NCI-H1436 treated with DMSO at 0.1 percent for 48 hours (cell line): ENCODE data around the gene CAP1.
"Not testable (repeated sequence)": the region's sequence is repeated elsewhere in the genome, so short reads cannot be mapped to it uniquely, and the experiment has no call there.

Experiments
- DNase-seq: peaks from one replicate; lab custom pipeline; 2025; lab: John Stamatoyannopoulos, UW

Gene CAP1

DNA sequence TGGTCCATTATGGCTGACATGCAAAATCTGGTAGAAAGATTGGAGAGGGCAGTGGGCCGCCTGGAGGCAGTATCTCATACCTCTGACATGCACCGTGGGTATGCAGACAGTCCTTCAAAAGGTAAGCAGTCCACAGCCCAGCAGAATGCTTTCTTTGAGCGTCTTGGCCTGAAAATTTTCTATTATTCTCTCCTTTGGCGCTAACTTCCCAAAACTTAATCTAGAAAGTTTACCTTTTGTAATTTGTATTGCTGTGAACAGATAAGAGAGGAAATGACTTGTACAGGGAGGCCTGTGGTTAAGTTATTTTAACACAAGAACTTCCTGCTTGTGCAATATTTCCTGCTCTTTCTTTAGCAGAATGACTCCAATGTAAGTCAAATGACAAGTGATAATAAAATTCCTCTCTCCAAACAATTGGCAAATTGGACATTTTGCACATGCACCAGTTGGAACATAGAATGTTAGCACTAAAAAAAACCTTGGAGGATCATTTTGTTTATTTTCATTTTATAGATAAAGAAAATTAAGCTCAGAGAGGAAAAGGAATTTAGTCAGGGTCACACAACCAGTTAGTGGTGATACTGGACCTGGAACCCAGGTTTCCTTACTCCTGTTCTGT is 18.9 kb downstream of the CAP1 start:
- no peak for DNase-seq

DNA sequence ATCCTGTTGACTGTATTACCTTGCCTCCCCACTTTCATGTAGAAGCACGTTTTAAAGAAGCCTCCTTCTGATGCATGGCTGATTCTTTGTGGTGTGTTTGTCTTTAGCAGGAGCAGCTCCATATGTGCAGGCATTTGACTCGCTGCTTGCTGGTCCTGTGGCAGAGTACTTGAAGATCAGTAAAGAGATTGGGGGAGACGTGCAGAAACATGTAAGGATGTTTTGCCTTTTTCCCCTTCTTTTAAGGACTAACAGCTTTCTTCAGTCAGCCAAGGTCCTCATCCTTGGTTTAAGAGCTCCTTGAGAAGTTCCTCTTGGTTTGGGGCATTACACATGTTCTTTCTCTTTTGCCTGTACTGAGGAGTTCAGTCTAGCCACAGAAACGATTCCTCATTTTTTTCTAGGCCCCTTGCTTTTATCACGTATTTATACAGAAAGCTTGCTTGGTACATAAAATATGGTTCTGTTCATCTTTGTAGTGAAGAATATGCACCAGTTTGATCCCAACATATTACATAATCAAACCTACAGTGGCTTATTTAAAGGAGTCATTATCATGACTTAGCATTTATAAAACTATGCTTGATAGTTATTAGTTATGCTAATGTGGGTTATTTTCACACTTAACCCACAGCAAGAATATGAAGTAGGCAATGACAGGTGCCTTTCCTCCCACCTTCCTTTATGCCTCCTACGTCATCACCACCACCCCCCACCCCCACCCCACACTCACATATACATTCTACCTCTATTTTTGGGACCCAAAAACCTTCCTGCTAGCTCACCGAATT is 19.6 kb downstream of the CAP1 start:
- no peak for DNase-seq

DNA sequence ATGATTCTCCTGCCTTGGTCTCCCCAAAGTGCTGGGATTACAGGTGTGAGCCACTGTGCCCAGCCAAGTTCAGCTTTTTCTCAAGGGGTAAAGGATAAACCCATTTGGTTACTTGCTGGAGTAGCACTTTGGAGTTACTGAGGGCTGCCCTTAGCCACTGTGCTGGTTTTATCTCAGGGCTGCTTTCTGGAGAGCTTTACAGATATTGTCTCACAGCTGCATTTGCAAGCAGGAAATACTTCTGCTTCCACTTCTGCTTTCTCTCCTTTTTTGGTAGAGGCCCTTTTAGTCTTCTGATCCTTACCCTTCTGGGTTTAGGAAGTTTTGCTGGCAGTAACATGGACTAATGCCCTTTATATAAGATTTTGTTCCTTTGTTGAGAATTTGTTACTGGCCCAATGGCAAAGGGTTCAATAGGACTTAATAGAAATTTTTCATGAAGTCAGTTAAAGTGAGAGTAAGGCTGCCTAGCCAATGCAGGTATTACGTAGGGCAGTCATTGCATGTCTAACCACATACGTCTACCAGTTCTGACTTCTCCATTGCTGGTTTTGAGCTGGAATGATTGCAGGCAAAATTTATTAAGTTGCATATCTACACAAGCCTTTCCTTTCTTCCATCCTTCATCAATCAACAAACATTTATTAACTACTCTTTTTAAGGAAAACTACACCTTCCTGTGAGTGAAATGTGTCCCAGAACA is 24.4 kb downstream of the CAP1 start:
- DNase-seq = no peak

DNA sequence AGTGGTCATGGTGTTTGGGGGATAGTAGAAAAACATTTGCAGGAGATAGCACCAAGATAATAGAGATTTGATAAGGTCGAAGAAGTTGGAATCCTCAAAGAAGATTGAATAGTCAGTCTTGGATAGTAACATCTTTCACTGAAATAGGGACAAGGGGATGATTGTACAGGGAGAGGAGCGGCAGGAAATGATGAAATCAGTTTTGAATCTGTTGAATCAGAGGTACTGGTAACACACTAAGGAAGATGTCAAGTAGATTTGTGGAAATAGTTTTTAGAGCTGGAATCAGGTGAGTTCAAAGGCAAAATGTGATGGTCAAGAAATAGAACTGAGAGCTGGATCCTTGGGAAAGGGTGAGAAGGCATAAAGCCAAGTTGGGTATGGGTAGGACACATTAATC is 26.5 kb downstream of the CAP1 start:
- DNase-seq = no peak

DNA sequence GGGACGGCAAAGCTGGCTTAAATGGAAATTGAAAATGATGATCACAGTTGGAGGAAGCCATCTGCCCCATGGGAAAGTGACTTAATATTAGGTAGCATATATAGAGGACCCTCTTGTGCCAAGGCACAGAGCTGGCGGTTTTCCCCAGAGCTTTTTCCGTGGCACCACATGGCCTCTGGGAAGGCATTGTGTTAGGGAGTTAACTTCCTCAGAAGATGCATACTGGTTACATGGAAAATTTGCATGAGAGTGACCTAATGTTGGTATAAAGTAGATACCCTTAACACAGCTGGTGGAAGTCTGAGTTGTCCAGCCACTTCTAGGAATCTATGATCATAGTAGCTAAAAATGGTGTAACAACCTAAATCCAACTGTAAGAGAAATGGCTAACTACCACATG is 27.3 kb downstream of the CAP1 start:
- DNase-seq = no peak

DNA sequence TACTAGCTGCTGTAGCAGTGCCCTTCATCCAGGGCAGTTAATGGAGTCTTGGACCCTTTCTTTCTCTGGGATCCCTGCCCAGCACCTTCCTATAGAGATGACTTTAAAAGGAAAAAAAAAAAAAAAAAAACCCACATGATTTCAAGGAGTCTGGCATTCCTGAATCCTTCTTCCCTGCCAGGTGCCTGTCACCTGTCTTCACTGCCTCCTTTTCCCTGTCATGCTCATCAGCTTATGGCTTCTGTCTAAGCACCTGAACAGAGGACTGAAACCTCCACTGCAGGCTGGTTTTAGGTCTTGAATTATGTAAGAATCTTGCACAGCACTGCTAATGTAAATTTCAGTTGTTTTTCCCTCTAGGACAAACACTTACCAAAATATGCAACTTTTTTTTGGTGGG is 31.6 kb downstream of the CAP1 start:
- no peak for DNase-seq

DNA sequence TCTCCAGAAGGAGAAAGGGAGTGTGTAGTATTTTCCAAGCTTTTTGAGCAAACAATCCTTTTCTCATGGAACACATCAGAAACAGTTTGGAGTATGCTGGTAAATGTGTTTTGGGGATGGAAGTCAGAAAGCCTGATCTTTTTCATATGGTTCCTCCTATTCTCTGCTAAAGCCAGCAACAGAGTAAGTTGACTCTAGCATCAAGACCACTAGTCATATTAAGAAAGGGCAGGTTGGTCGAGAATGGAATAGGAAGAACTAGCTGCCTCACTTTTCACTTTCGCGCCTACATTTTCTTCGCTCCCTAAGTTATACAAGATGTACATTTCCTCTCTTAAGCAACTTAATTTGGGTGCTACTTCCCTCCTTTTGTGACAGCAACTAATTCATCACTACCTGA is 32.5 kb downstream of the CAP1 start:
- no peak for DNase-seq

DNA sequence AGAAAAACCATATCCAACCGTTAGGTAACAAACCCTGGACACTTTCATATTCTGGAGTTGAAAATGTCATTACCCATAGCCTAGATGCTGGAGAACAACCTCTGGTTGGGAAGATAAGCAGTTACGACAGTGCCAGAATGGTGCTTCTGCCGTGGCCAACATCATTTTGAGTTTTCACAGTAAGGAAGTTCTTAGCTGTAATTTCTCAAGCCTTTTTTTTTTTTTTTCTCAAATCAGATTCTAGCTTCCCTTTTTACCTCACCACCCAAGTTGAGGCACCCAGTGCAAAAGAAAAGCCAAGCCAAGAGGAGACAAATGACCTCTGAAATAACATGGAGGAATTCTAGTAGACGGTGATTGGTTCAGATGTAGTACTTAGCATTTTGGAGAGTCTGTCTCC is 34.7 kb downstream of the CAP1 start:
- DNase-seq = no peak

DNA sequence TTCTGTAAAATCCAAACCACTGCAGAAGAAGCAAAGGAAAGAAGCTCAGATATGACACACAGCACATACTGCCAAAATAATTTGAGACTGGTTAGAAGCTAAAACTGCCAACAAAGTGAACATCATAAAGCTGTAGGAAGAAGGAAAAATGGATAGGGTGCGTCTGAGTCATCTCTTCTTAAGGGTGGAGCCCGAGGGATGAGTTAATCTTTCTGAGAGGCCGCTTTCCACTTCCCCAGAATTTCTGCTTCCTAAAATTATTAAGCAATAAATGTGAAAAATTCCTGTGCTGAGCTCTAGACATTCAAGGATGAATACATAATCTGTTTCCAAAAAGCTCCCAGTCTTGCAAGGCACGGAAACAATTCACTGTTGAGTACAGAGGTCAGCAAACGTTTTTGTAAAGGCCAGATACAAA is 36.4 kb downstream of the CAP1 start:
- DNase-seq = no peak

DNA sequence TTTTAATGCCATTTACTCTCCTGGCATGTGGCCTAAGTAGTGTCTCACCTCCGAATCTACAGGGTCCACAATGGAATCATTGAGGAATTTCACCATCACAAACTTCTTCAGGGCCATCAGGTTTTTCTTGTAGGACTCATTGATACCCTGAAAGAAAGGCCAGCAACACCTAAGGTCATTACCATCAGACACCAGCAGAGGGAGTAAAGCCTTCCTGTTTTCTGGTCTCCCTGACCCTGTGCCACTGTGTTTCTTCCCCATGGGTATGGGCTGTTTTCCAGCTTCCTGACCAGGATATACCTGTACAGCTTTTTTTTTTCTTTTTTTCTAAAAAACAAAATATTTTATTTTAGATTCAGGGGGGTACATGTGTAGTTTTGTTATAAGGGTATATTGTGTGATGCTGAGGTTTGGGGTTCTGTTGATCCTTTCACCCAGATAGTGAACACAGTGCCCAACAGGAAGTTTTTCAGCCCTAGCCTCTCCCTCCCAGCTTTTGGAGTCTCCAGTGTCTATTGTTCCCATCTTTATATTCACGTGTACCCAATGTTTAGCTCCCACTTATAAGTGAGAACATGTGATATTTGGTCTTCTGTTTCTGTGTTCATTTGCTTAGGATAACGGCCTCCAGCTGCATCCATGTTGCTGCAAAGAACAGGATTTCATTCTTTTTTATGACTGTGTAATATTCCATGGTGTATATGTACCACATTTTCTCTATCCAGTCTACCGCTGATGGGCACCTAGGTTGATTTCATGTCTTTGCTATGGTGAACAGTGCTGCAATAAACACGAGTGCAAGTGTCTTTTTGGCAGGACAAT is 38.2 kb downstream of the CAP1 start:
- DNase-seq = no peak

DNA sequence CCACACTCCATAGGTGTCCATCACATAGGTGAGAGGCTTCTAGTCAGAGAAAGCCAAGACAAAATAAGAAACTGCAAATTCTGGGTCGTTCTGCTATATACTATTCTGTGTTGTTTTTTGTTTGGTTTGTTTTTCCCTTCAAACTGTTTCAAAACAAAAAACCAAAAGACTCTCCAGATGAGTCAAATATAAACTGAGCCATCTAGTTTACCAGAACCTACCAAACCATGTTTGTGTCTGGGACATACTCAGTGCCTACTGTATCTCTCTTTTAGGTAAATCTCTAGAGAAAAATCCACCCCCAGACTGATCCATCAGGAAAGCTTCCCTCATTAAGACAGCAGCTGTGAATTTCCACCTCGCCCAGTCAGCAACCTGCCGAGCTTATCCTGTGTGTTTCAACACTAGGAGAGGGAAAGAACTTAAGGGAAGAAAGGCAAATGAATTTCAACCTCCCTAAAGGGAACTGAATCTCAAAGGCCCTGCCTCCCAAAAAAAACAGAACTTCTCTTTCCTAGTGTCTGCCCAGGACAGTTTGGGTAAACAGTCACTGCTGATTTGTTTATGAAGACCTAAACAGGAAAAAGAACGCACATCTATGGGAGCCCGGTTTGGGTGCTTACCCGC is 39.4 kb downstream of the CAP1 start:
- no peak for DNase-seq

DNA sequence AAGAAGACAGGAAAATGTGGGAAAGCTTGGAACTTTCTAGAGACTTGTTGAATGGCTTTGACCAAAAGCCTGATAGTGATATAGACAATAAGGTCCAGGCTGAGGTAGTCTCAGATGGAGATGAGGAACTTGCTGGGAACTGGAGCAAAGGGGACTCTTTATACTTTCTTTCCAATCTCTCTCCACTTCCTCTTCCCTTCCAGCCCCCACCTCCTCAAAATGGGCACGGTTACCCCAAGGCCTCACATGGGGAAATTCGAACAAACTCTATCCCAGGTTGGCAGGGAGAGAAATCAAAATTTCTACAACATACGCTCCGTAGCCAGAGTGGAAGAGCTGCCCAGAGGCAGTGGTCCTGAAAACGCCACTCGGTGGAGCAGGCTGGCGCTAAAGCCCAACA is 41.3 kb downstream of the CAP1 start:
- no peak for DNase-seq

DNA sequence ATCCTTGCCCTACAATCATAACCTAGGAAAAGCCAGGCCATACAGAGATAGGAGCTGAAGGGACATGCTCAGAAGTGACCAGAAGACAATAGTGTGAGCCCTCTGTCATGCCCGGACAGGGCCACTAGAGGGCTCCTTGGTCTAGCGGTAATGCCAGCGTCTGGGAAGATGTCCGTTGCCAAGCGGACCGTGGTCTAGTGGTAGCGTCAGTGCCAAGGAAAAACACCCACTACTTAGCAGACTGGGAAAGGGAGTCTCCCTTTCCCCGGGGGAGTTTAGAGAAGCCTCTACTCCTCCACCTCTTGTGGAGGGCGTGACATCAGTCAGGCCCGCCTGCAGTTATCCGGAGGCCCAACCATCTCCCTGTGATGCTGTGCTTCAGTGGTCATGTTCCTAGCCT is 44.2 kb downstream of the CAP1 start:
- DNase-seq = not testable (repeated sequence)

DNA sequence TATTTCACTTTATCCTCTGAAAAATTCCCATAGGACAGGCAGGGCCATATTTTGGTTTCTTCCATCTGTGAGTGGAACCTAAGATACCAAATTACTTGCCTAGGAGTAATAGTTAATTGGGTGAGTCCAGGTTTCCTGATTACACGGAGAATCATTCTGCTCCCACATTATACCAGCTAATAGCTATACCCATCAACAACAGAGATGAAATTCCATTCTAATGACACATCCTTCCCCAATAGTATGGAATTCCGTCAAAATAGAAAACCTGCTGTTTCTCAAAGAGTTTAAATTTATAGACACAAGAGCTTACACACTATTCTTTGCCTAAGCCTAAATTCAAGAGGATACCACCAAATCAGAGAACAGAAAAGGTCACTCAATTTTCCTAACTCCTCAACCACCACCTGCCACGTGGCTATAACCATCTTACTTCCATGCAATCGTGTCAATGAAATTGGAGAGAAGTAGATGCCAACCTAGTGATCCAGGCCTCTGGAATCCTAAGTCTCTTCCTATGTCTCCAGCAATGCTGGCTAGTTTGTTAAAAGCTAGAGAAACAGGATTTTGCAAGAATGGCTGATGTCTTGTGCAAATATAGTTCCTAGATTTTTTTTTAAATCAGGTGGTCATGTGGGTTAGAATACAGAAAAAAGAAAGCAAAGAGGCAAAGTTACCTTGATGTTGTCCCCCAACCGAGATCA is 50.3 kb downstream of the CAP1 start:
- no peak for DNase-seq

DNA sequence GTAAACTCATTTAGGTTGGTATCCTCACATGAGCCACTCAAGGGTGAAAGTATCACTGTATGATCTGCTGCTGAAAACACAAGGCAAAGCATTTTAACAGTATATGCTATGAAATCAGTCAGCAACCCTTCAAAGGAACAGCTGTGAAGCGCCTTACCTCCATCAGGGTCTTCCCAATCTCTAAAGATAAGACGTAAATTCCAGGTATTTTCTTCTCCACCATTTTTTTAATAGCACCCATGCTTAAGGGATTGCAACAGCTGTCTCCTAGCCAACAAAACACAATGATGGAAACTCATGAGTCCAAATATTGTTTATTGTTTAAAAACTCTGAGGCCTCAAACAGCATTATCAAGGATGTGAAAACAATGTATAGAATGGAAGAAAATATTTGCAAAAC is 51.7 kb downstream of the CAP1 start:
- no peak for DNase-seq

DNA sequence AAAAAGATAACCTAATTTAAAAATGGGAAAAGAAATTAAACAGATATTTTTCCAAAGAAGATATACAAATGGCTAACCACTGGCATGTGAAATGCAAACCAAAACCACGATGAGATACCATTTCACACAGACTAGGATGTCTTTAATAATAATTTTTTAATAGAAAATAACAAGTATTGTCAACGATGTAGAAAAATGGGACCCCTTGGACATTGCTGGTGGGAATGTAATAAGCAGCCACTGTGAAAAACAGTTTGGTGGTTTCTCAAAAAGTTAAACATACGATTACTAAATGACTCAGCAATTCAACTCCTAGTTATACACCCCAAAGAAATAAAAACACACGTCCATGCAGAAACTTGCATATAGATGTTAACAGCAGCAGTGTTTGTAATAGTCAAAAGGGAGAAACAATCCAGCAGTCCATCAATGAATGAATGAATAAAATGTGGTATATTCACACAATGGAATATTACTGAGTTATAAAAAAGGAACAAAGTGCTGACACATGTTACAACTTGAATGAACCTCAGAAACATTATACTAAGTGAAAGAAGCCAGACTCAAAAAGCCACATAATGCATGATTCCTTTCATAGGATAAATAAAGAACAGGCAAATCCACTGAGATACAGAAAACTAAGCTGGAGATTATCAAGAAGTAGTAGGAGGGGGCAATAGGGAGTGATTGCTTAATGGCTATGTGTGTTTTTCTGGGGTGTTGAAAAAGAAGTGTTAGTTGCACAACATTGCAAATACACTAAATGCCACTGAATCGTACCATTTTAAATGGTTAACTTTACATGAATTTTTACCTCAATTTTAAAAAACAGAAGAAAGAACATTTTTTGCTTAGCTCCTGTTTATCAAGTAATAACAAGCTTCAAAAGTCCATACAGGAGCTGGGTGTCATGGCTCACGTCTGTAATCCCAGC is 52.4 kb downstream of the CAP1 start:
- DNase-seq = no peak

DNA sequence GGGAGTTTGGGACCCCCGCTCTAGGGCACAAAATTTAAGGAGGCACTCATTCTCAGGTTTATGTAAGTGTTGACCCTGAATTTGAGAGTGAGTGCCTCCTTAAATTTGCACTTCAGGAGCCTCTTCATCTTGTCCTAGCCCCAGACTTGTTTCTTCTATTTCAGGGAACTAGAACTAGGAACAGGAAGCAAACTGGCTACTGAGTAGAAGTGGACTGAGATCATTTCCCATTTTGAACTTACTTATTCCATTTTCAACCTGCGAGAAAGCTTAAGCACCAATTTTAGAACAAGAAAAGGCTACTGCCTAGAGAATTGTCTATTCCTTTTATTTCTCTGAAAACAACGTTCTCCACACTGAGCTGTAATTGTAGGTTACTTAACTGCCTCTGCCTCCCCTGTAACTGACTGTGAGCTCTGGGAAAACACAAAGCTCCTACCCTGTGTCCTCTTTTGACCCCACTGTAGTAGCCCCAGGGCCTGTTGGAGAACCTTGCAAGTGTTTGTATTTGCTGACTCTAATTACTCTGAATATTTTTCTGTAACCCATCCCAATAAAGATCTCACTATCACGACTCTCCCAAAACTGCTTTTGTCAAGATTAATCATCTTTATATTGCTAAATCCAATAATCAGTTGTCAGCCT is 54.1 kb downstream of the CAP1 start:
- DNase-seq = no peak

DNA sequence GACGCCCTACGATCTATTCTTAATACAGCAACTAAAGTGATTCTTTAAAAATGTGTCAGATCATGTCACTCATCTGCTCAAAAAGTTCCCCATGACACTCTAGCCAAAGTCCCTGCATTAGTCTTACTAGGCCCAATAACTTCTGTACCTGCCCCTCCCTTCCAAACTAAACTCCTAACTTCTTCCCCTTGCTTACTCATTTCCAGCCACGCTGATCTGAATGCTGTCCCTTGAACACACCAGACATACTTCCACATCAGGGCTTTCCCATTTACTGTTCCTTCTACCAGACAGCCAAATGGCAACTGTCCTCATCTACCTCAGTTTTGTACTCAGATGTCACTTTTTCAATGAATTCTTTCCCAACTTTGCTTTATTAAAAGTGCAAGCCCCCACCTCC is 55.3 kb downstream of the CAP1 start:
- DNase-seq = no peak

DNA sequence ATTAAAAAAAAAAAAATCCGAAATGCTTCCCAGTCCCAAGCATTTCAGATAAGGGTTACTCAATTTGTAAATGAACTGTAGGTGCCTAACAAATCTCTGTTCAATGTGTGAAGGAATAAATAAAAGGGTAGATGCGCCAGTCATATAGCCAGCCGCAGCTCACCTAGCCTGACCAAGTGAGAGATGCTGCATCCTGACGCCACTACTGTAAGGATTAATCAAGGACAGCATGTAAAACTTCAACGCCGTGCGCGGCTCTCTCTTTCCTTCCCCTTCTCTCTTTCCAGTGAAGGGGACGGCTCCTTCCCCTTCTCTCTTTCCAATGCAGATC is 56.1 kb downstream of the CAP1 start:
- no peak for DNase-seq
